ENCODE data around the gene OPN3. TPM values are rescaled to one million over a fixed set of nuclear protein-coding genes. Genes with fewer than 3 reads are reported as not detected.
A peak's percentile ranks its signal among the peaks of the same experiment; 100 is the strongest.
"Not testable (repeated sequence)": the region's sequence is repeated elsewhere in the genome, so short reads cannot be mapped to it uniquely, and the experiment has no call there.

The OPN3 gene
- total and polyA plus RNA-seq, 9 of the 15 experiments (the other 6 are each of a cell fraction or from before 2014, with no cell fraction given) = 4.2 to 34.6 (median 17.0) TPM

DNA sequence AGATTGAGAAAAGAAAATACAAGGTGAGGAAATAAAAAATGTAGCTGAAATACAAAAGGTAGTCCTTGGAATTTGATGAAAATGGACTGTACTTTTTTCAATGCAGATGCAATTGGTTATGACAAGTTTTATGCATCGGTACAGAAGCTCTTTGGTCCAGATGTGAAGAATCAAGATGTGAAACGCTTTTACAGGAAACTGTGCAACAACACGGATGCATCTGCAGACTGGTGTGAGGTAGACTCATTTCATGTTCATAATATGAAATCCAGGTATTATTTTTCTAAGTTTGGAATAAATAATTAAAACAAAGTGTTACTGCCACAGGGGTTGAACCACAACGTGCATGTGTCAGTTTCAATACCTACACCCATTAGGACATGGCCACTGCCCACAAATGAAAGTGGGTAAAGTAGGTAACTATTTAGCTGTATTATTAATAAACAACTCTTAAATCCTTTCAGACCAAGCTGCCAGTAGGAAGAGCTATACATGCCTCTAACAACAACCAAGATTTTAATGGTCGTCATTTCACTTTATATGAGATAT is 20.3 kb upstream of the OPN3 start:
- Histone ChIP-seq H3K9me3 (replicated peaks; ENCODE audit: control insufficient read depth, insufficient read depth, low read depth, low read length) (no peaks in the 10 kb centered on the region), H4K20me1 (replicated peaks; ENCODE audit: control insufficient read depth, insufficient read depth, low read length) (no peaks in the 10 kb centered on the region), H3K79me2 (ENCODE audit: control insufficient read depth, insufficient read depth, low read length) (no peaks in the 10 kb centered on the region), H3K4me1 (replicated peaks in 1 of 2; ENCODE audit: control insufficient read depth in 2 of 2, insufficient read depth in 2 of 2, low read length in 2 of 2) (no peaks in the 10 kb centered on the region), H3K36me3 (ENCODE audit: control insufficient read depth, insufficient read depth, low read length) (no peaks in the 10 kb centered on the region), H3K4me2 (ENCODE audit: insufficient read depth, low read length) (no peak overlapping the region), H3K9me1 (ENCODE audit: control insufficient read depth, insufficient read depth, low read length) (no peaks in the 10 kb centered on the region), H3K27me3 (ENCODE audit: control insufficient read depth in 2 of 2, insufficient read depth in 2 of 2, low read length in 2 of 2) (no peaks in the 10 kb centered on the region), H3K4me3 (no peak overlapping the region), H2AFZ (ENCODE audit: low read depth, low read length) (no peak overlapping the region), H3K9ac (ENCODE audit: insufficient read depth in 1 of 2, low read depth in 2 of 2, low read length in 2 of 2) (no peak overlapping the region), H3K27ac (ENCODE audit: extremely low read depth, low read depth, low read length) (no peak overlapping the region)
- FAIRE-seq (no peak), DNase-seq (ENCODE audit: extremely low read depth in 1 of 4, low spot score in 3 of 4) (no peak), ATAC-seq (no peak)
- intact Hi-C loops (cut with micrococcal nuclease) = no loop called here
- WGBS (ENCODE audit: insufficient coverage, low coverage, missing lambda C conversion rate) = 28% methylated on average over 5 of the region's 5 CpGs
- no peak for TF ChIP-seq ADNP (tag; IDR thresholded peaks at IDR 0.05)
- TF ChIP-seq PHF21A (IDR thresholded peaks at IDR 0.05; ENCODE audit: borderline replicate concordance, low read depth) = no peak
- no peak for TF ChIP-seq NFXL1 (CRISPR knock-in tag; IDR thresholded peaks at IDR 0.05)
- TF ChIP-seq ZNF263 (CRISPR knock-in tag; IDR thresholded peaks at IDR 0.05; ENCODE audit: borderline replicate concordance) = no peak
- TF ChIP-seq PHB2 (IDR thresholded peaks at IDR 0.05; ENCODE audit: low read depth) = no peak
- no peak for TF ChIP-seq KAT7 (CRISPR knock-in tag; IDR thresholded peaks at IDR 0.05; ENCODE audit: borderline replicate concordance)
- TF ChIP-seq FIP1L1 (IDR thresholded peaks at IDR 0.05; ENCODE audit: low read depth, low read length, poor library complexity, severe bottlenecking) = no peak
- no TSS peak for BruUV-seq (replicated peaks)
- in situ Hi-C loops (cut with MboI) = no loop called here
- ChIA-PET POLR2A (no interaction called here), CTCF (ENCODE audit: low intra/inter-chr PET ratio) (no interaction called here)

DNA sequence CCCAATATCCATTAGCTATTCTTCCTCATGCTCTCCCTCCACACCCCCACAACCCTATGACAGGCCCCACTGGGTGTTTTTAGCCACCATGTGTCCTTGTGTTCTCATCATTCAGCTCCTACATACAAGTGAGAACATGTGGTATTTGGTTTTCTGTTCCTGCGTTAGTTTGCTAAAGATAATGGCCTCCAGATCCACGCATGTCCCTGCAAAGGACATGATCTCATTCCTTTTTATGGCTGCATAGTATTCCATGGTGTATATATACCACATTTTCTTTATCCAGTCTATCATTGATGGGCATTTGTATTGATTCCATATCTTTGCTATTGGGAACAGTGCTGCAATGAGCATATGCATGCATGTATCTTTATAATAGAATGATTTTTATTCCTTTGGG is 18.8 kb upstream of the OPN3 start:
- H3K27ac ChIP-seq (ENCODE audit: extremely low read depth, low read depth, low read length); H4K20me1 ChIP-seq (replicated peaks; ENCODE audit: control insufficient read depth, insufficient read depth, low read length); DNase-seq (ENCODE audit: extremely low read depth in 1 of 4, low spot score in 3 of 4); H3K4me1 ChIP-seq (replicated peaks in 1 of 2; ENCODE audit: control insufficient read depth in 2 of 2, insufficient read depth in 2 of 2, low read length in 2 of 2); H2AFZ ChIP-seq (ENCODE audit: low read depth, low read length); ATAC-seq; BruUV-seq (replicated peaks); POLR2A ChIA-PET; H3K27me3 ChIP-seq (ENCODE audit: control insufficient read depth in 2 of 2, insufficient read depth in 2 of 2, low read length in 2 of 2); H3K79me2 ChIP-seq (ENCODE audit: control insufficient read depth, insufficient read depth, low read length); in situ Hi-C loops (cut with MboI); H3K9me3 ChIP-seq (replicated peaks; ENCODE audit: control insufficient read depth, insufficient read depth, low read depth, low read length); H3K4me2 ChIP-seq (ENCODE audit: insufficient read depth, low read length); FAIRE-seq; intact Hi-C loops (cut with micrococcal nuclease); H3K9me1 ChIP-seq (ENCODE audit: control insufficient read depth, insufficient read depth, low read length); H3K4me3 ChIP-seq; H3K9ac ChIP-seq (ENCODE audit: insufficient read depth in 1 of 2, low read depth in 2 of 2, low read length in 2 of 2); CTCF ChIA-PET (ENCODE audit: low intra/inter-chr PET ratio); H3K36me3 ChIP-seq (ENCODE audit: control insufficient read depth, insufficient read depth, low read length): not testable (repeated sequence)
- TF ChIP-seq BCOR (IDR thresholded peaks at IDR 0.05) (peak; percentile 61; the same call in 1 of the 2 replicates), RBM25 (IDR thresholded peaks at IDR 0.05; ENCODE audit: low read depth, low read length, severe bottlenecking) (peak; percentile 39), ZNF146 (CRISPR knock-in tag; IDR thresholded peaks at IDR 0.05; ENCODE audit: unreplicated experiment) (peak; percentile 62)
- WGBS (ENCODE audit: insufficient coverage, low coverage, missing lambda C conversion rate) = 67% methylated on average over 2 of the region's 2 CpGs
